Neural progenitor cell (in vitro differentiated cells): ENCODE results near the gene WDR44.

ENCODE experiments used
- EZH2 ChIP-seq: fragments of 200-600 bp; sonication (generic); IDR thresholded peaks from 2 replicates; pipeline ENCODE4 v1.6.1; 2017; ENCODE audit warnings: antibody characterized with exemption, mild to moderate bottlenecking, moderate library complexity
- TF ChIP-seq, protein P1 (sequence below): fragments of 200-600 bp; sonication (generic); IDR thresholded peaks from 2 replicates; pipeline ENCODE4 v1.5.1; 2017; ENCODE audit warnings: antibody characterized with exemption, mild to moderate bottlenecking

DNA sequence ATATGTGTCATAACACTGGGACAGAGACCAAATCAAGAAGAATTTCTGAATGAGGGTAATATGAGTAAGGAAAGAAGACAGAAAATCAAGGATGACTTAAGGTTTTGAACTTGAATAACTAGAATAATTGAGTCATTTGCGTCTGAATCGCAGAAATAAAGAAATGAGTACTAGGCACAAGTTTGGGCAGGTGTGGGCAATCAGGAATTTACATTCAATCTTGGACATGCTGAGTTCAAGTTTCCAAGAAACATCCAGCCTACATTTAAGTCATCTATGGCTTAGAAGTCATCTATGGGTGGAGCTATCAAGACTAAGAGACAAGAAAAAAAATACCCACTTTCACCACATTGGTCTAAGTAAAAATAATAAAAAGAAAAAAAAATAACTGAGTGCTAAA lies 30.4 kb upstream of the WDR44 start:
- TF ChIP-seq, protein P1, sequence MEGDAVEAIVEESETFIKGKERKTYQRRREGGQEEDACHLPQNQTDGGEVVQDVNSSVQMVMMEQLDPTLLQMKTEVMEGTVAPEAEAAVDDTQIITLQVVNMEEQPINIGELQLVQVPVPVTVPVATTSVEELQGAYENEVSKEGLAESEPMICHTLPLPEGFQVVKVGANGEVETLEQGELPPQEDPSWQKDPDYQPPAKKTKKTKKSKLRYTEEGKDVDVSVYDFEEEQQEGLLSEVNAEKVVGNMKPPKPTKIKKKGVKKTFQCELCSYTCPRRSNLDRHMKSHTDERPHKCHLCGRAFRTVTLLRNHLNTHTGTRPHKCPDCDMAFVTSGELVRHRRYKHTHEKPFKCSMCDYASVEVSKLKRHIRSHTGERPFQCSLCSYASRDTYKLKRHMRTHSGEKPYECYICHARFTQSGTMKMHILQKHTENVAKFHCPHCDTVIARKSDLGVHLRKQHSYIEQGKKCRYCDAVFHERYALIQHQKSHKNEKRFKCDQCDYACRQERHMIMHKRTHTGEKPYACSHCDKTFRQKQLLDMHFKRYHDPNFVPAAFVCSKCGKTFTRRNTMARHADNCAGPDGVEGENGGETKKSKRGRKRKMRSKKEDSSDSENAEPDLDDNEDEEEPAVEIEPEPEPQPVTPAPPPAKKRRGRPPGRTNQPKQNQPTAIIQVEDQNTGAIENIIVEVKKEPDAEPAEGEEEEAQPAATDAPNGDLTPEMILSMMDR = no peak
- no peak for TF ChIP-seq EZH2
